Endothelial cell (in vitro differentiated cells): ENCODE results near the gene MAGOH. TPM values are rescaled to one million over a fixed set of nuclear protein-coding genes. Genes with fewer than 3 reads are reported as not detected.
A peak's percentile ranks its signal among the peaks of the same experiment; 100 is the strongest.

Source experiments
- DNase-seq: peaks from one replicate; pipeline ENCODE4 v3.0.0; 2021; ENCODE audit warnings: low spot score
- H3K27ac Mint-ChIP-seq: one replicate; pipeline ENCODE4 v1.8.0; 2021; ENCODE audit warnings: mixed read lengths, inconsistent platforms; ENCODE audit not compliant: unreplicated experiment
- H3K27me3 Mint-ChIP-seq: one replicate; pipeline ENCODE4 v1.8.0; 2021; ENCODE audit warnings: mild to moderate bottlenecking, moderate library complexity, mixed read lengths, inconsistent platforms; ENCODE audit not compliant: unreplicated experiment
- H3K36me3 Mint-ChIP-seq: one replicate; pipeline ENCODE4 v1.8.0; 2021; ENCODE audit warnings: mild to moderate bottlenecking, low read depth, mixed read lengths, inconsistent platforms; ENCODE audit not compliant: unreplicated experiment
- H3K4me1 Mint-ChIP-seq: one replicate; pipeline ENCODE4 v1.8.0; 2021; ENCODE audit warnings: mild to moderate bottlenecking, mixed read lengths, inconsistent platforms; ENCODE audit not compliant: unreplicated experiment
- H3K4me3 Mint-ChIP-seq: one replicate; pipeline ENCODE4 v1.8.0; 2021; ENCODE audit warnings: mild to moderate bottlenecking, mixed read lengths, inconsistent platforms; ENCODE audit not compliant: unreplicated experiment
- H3K9me3 Mint-ChIP-seq: one replicate; pipeline ENCODE4 v1.8.0; 2021; ENCODE audit warnings: mixed read lengths, inconsistent platforms; ENCODE audit not compliant: unreplicated experiment
- CTCF ChIP-seq: fragments of 200-600 bp; sonication (generic); IDR thresholded peaks from one replicate; pipeline ENCODE4 v1.5.0; 2021; ENCODE audit warnings: antibody characterized with exemption; ENCODE audit not compliant: unreplicated experiment
- total RNA-seq: library from RNA; stranded (reverse); fragmentation: NEBNext Ultra II Directional; extraction: Animal tissue kit (Norgen Biotek cat#: 25700); gene quantifications from one replicate; pipeline ENCODE4 v1.2.1, GENCODE V29; 2021; ENCODE audit not compliant: unreplicated experiment

MAGOH gene
- total RNA-seq, 1 donor from 2014 or later: 57.3 TPM

- H3K4me3 Mint-ChIP-seq: peak overlapping the region; percentile 34
- peaks cover 22% of the 10 kb centered on the region for H3K4me1 Mint-ChIP-seq
Measured at GRCh38 chr1:53218201-53218600, 20.1 kb downstream of the MAGOH start.

GRCh38 chr1:53214376-53214940 lies 23.9 kb downstream of the MAGOH start:
- Mint-ChIP-seq H3K4me3 (no peak overlapping the region), H3K36me3 (peaks cover 26% of the 10 kb centered on the region), H3K27ac (no peak overlapping the region), H3K9me3 (no peaks in the 10 kb centered on the region), H3K4me1 (peaks cover 9% of the 10 kb centered on the region), H3K27me3 (no peaks in the 10 kb centered on the region)
- DNase-seq: no peak
- no peak for TF ChIP-seq CTCF

More at GRCh38 chr1:53218201-53218600, 20.1 kb downstream of the MAGOH start:
- no peaks in the 10 kb centered on the region for H3K9me3 Mint-ChIP-seq
- no peaks in the 10 kb centered on the region for H3K27me3 Mint-ChIP-seq
- no peak for TF ChIP-seq CTCF
- no peak for DNase-seq
- H3K27ac Mint-ChIP-seq: no peak overlapping the region
- H3K36me3 Mint-ChIP-seq: peaks cover 8% of the 10 kb centered on the region

- Mint-ChIP-seq H3K27me3 (peaks cover 4% of the 10 kb centered on the region), H3K9me3 (peaks cover 8% of the 10 kb centered on the region), H3K4me1 (no peaks in the 10 kb centered on the region), H3K4me3 (no peak overlapping the region), H3K27ac (no peak overlapping the region), H3K36me3 (peaks cover 38% of the 10 kb centered on the region)
- DNase-seq: no peak
- no peak for TF ChIP-seq CTCF
Measured at GRCh38 chr1:53210954-53211353, 27.4 kb downstream of the MAGOH start.

GRCh38 chr1:53210352-53210751 lies 28.0 kb downstream of the MAGOH start:
- H3K27ac Mint-ChIP-seq: no peak overlapping the region
- no peak overlapping the region for H3K4me3 Mint-ChIP-seq
- H3K36me3 Mint-ChIP-seq: peaks cover 41% of the 10 kb centered on the region
- peaks cover 8% of the 10 kb centered on the region for H3K9me3 Mint-ChIP-seq
- no peak for TF ChIP-seq CTCF
- H3K27me3 Mint-ChIP-seq: peaks cover 4% of the 10 kb centered on the region
- no peak for DNase-seq
- H3K4me1 Mint-ChIP-seq: no peaks in the 10 kb centered on the region

- H3K36me3 Mint-ChIP-seq: peaks cover 68% of the 10 kb centered on the region
- peaks cover 8% of the 10 kb centered on the region for H3K9me3 Mint-ChIP-seq
- no peak for TF ChIP-seq CTCF
- no peak for DNase-seq
- no peaks in the 10 kb centered on the region for H3K4me1 Mint-ChIP-seq
- H3K27ac Mint-ChIP-seq: no peak overlapping the region
- H3K27me3 Mint-ChIP-seq: peaks cover 5% of the 10 kb centered on the region
- peak overlapping the region; percentile 12 for H3K4me3 Mint-ChIP-seq
Measured at GRCh38 chr1:53207726-53208125, 30.6 kb downstream of the MAGOH start.
